Measurements from ENCODE around the gene PLIN4. TPM values are rescaled to one million over a fixed set of nuclear protein-coding genes. Genes with fewer than 3 reads are reported as not detected.

Gene PLIN4
- total RNA-seq, 1 donor = 0.90 TPM

DNA sequence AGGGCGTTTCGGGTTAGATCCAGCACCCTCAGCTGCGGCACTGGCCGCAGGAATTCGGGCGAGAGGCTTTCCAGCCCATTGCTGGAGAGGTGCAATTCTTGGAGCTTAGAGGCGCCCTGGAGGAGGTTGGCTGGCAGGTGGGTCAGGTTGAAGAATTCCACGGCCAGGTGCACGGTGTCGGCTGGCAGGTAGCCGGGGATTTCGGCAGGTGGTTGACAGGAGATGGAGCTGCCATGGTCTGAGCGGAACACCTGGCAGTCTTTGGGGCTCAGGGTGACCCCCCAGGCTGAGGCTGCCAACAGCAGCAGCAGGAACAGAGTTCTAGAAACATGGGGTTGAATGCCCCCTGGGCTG lies 20.3 kb upstream of the PLIN4 start:
- DNase-seq (ENCODE audit: low read depth) = no peak
- TF ChIP-seq, protein P1, sequence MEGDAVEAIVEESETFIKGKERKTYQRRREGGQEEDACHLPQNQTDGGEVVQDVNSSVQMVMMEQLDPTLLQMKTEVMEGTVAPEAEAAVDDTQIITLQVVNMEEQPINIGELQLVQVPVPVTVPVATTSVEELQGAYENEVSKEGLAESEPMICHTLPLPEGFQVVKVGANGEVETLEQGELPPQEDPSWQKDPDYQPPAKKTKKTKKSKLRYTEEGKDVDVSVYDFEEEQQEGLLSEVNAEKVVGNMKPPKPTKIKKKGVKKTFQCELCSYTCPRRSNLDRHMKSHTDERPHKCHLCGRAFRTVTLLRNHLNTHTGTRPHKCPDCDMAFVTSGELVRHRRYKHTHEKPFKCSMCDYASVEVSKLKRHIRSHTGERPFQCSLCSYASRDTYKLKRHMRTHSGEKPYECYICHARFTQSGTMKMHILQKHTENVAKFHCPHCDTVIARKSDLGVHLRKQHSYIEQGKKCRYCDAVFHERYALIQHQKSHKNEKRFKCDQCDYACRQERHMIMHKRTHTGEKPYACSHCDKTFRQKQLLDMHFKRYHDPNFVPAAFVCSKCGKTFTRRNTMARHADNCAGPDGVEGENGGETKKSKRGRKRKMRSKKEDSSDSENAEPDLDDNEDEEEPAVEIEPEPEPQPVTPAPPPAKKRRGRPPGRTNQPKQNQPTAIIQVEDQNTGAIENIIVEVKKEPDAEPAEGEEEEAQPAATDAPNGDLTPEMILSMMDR (IDR thresholded peaks at IDR 0.05; ENCODE audit: insufficient read depth, low read length) = no peak
- H3K4me3 ChIP-seq (ENCODE audit: low read depth, low read length) = no peak overlapping the region

DNA sequence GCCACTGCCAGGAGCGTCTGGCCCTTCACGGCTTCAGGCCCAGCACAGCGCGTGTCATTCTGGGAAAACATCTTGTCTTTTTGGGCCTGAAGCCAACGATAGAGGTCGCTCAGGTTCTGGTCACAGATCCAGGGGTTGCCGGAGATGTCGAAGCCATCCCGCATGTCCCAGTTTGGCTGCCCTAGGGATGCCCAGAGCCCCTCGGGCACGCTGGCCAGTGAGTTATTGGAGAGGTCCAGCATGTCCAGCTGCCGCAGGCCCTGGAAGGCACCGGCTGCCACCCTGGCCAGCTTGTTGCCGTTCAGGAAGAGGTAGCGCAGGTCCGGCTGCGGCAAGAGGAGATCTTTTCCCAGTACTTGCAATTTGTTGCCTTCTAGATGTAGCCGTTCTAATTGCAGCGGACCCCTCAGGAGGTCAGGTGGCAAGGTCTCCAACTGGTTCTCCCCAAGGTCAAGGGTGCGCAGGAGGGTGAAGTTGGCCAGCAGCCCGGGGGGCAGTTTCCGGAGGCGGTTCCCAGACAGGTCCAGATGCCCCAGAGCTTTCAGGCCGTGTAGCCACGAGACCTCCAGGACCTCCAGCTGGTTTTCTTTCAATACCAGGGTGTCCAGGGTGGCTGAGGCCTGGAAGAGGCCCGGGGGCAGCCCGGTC lies 19.8 kb upstream of the PLIN4 start:
- TF ChIP-seq, protein P1 (IDR thresholded peaks at IDR 0.05; ENCODE audit: insufficient read depth, low read length) = no peak
- H3K4me3 ChIP-seq (ENCODE audit: low read depth, low read length) = no peak overlapping the region
- no peak for DNase-seq (ENCODE audit: low read depth)

GRCh38 chr19:4536798-4537197 lies 18.5 kb upstream of the PLIN4 start:
- H3K4me3 ChIP-seq (ENCODE audit: low read depth, low read length) = no peak overlapping the region
- no peak for DNase-seq (ENCODE audit: low read depth)
- TF ChIP-seq, protein P1 (IDR thresholded peaks at IDR 0.05; ENCODE audit: insufficient read depth, low read length) = no peak

- TF ChIP-seq, protein P1 (IDR thresholded peaks at IDR 0.05; ENCODE audit: insufficient read depth, low read length) = no peak
- H3K4me3 ChIP-seq (ENCODE audit: low read depth, low read length) = no peak within 1 kb of the TSS
- peak; percentile 22 for DNase-seq (ENCODE audit: low read depth)
These were observed 16.8 kb upstream of the PLIN4 start, which contains the start of gene PLIN5 for GRCh38 chr19:4534836-4535658. Gene PLIN5 (minus strand): TSS chr19:4535224. CDS start chr19:4534074, 1,150 bp downstream.

DNA sequence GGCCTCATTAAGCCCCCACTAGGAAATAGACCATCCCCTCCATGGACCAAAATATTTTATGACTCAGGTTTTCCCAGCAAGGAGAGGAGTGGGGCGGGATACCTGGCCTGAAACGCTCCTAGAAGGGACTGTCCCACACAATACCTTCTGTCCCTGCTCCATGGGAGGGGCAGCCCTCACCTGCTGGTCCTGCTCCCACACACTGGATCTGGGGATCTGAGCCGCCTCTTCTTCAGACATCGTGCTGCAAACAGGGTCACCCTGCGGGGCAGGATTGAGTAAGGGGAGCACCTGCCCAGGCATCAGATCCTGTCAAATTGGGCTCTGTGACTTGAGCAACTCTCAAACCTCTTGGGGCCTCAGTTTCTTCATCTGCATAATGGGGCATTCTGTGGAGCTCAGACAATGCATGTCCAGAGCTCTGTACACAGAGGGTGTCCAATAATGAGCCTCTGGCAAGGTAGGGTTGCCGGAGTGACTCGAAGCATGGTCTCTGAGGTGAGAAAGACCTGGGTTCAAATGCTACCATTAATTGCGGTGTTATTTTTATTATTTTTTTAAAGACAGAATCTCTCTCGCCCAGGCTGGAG lies 15.6 kb upstream of the PLIN4 start:
- no peak overlapping the region for H3K4me3 ChIP-seq (ENCODE audit: low read depth, low read length)
- TF ChIP-seq, protein P1 (IDR thresholded peaks at IDR 0.05; ENCODE audit: insufficient read depth, low read length) = no peak
- DNase-seq (ENCODE audit: low read depth) = no peak

DNA sequence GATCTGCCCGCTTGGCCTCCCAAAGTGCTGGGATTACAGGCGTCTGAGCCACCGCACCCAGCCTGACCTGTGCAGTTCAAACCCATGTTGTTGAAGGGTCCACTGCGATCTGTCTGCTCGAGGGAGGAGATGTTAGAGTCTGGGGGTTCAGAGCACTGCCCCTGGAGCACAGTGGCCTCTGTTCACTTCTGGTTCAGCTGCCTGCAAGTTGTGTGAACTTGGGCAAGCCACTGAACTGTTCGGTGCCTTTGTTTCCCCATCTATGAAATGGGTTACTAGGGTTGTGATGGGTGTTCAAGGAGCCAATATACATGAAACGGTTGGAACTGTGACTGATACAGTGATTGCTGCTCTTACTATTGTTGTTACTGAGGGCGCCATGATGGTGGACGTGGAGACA lies 15.0 kb upstream of the PLIN4 start:
- H3K4me3 ChIP-seq (ENCODE audit: low read depth, low read length) = no peak overlapping the region
- DNase-seq (ENCODE audit: low read depth) = no peak

More for the DNA sequence above, 15.0 kb upstream of the PLIN4 start:
- TF ChIP-seq, protein P1 (IDR thresholded peaks at IDR 0.05; ENCODE audit: insufficient read depth, low read length) = no peak
